Measurements from ENCODE around the gene FOXP1. TPM values are rescaled to one million over a fixed set of nuclear protein-coding genes. Genes with fewer than 3 reads are reported as not detected.

Gene FOXP1
- total RNA-seq, 1 donor from 2014 or later, result 31.1 TPM

DNA sequence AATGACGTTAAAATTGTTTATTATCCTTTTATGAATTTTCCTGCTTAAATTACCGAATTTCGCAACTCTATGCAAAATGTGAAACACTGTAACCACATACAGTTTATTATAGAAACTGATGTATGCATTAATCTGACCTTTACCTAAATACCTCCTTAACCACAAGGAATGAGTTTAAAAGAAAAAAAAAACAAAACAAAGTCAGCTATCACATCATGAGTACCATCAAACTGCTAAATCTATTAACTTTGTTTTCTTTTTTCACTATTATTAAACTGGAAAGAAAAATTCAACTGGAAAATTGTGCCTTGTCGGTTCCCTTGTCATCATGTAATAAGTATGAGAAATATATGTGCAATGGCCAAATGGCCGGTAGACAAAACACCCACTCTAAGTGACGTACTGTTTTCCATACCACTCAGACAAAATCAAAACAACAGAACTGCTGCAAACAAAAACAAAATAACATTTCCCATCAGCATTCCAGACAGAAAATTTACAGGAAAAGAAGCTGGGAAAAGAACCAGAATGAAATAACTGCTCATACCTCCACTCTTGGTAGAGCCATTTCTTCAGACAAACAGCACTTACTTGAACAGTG lies 415.3 kb downstream of the FOXP1 start:
- no peaks in the 10 kb centered on the region for H3K27me3 Mint-ChIP-seq (ENCODE audit: unreplicated experiment)
- TF ChIP-seq, protein P1, sequence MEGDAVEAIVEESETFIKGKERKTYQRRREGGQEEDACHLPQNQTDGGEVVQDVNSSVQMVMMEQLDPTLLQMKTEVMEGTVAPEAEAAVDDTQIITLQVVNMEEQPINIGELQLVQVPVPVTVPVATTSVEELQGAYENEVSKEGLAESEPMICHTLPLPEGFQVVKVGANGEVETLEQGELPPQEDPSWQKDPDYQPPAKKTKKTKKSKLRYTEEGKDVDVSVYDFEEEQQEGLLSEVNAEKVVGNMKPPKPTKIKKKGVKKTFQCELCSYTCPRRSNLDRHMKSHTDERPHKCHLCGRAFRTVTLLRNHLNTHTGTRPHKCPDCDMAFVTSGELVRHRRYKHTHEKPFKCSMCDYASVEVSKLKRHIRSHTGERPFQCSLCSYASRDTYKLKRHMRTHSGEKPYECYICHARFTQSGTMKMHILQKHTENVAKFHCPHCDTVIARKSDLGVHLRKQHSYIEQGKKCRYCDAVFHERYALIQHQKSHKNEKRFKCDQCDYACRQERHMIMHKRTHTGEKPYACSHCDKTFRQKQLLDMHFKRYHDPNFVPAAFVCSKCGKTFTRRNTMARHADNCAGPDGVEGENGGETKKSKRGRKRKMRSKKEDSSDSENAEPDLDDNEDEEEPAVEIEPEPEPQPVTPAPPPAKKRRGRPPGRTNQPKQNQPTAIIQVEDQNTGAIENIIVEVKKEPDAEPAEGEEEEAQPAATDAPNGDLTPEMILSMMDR (IDR thresholded peaks at IDR 0.05; ENCODE audit: partially characterized antibody, unreplicated experiment), result no peak
- no peaks in the 10 kb centered on the region for H3K9me3 Mint-ChIP-seq (ENCODE audit: unreplicated experiment)
- H3K4me3 Mint-ChIP-seq (ENCODE audit: unreplicated experiment), result no peak overlapping the region
- DNase-seq, result no peak
- no peaks in the 10 kb centered on the region for H3K36me3 Mint-ChIP-seq (ENCODE audit: unreplicated experiment)
- no peak overlapping the region for H3K27ac Mint-ChIP-seq (ENCODE audit: unreplicated experiment)
- peaks cover 32% of the 10 kb centered on the region for H3K4me1 Mint-ChIP-seq (ENCODE audit: low read depth, unreplicated experiment)

DNA sequence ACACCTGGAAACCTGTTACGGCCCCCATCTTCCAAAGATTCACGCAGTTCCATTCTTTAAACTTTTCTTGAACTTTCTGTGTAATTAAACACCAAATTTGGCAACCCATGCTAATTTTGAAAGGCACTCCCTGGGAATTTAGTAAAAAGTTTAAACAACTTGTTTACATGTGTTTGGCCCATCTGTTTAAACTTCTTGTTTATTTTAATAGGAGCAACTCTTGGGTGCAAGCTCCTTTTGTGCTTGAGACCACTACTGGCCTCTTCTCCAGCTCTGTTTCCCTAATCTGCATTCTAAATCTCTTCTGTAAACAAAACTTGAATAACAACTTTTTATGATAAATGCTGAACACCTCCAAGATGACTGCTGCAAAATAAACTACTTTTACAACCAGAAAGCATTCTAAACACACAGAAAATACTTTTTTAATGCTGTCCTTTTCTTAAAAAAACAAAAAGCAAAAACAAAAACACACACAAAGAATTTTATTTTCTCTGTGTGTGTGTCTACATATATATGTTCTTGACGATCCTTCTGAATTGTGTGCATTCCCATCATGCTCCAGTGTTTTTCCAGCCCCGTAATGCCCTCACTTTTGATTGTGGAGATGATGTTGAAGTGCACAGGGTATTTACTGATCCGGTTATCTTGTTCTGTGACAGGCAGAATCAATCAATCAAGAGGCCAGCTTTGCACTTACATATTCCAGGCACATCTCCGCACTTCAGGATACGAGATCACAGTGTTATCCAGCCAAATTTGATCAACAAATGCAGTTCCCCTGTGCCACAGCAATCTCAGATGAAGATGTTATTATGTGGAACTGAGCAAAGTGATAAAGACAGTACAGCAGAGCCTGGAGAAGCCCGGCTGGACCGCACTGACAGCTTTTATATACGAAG lies 416.9 kb downstream of the FOXP1 start:
- H3K9me3 Mint-ChIP-seq (ENCODE audit: unreplicated experiment), result no peaks in the 10 kb centered on the region
- no peak overlapping the region for H3K4me3 Mint-ChIP-seq (ENCODE audit: unreplicated experiment)
- DNase-seq, result no peak
- TF ChIP-seq, protein P1 (IDR thresholded peaks at IDR 0.05; ENCODE audit: partially characterized antibody, unreplicated experiment), result no peak
- no peak overlapping the region for H3K27ac Mint-ChIP-seq (ENCODE audit: unreplicated experiment)
- peaks cover 30% of the 10 kb centered on the region for H3K4me1 Mint-ChIP-seq (ENCODE audit: low read depth, unreplicated experiment)
- H3K27me3 Mint-ChIP-seq (ENCODE audit: unreplicated experiment), result no peaks in the 10 kb centered on the region
- no peaks in the 10 kb centered on the region for H3K36me3 Mint-ChIP-seq (ENCODE audit: unreplicated experiment)

DNA sequence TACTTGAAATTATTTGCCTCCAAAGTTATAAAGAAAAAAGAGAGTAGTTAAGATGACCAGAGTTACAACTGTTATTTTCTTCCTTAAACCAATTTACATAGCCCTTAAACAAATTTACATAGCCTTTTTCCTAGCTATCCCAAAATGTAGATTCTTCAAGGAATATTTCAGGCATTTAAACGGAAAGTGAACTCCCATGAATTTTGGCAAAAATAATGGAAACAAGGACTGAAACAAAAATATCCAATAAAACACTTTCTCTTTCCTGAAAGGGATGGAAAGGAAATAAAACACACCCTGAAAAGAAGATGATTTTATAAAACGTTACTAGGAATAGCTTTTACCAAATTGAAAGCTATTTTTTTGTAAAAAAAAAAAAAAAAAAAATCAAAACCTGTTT lies 418.6 kb downstream of the FOXP1 start:
- DNase-seq, result no peak
- Mint-ChIP-seq H3K4me3 (ENCODE audit: unreplicated experiment) (no peak overlapping the region), H3K36me3 (ENCODE audit: unreplicated experiment) (no peaks in the 10 kb centered on the region), H3K4me1 (ENCODE audit: low read depth, unreplicated experiment) (peaks cover 16% of the 10 kb centered on the region), H3K27me3 (ENCODE audit: unreplicated experiment) (no peaks in the 10 kb centered on the region), H3K27ac (ENCODE audit: unreplicated experiment) (no peak overlapping the region), H3K9me3 (ENCODE audit: unreplicated experiment) (no peaks in the 10 kb centered on the region)
- TF ChIP-seq, protein P1 (IDR thresholded peaks at IDR 0.05; ENCODE audit: partially characterized antibody, unreplicated experiment), result no peak

DNA sequence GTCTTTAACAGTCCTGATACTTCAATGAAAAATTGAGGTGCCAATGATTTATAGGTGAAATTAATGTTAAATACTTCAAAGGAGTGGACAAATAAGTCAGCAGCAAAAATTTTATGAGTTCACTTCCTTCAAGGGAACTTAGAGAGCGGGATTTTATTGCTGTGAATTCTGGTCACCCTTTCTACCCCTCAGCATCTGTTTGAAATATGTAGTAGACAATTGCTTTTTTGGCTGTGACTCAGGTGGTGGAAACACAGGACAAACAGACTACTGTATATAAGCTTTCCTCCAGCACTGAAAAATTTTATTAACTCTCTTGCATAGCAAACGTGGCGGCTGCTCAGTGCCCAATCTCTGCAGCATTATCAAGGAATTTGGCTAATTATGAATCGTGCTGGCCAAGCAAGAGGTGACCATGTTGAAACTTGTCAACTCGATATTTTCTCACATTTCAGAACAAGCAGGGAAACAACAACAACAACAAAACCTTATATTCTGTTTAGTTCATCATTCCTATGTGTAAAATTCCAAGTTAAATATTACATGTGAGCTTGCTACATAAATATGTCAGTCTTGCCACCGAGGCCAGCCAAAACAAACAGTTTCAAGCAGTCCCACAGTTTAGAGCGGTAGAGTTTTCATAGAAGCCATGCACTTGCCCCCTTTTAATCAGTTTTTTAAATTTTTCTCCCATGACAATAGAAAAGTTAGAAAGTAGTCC lies 420.2 kb downstream of the FOXP1 start:
- Mint-ChIP-seq H3K4me1 (ENCODE audit: low read depth, unreplicated experiment) (peaks cover 5% of the 10 kb centered on the region), H3K36me3 (ENCODE audit: unreplicated experiment) (no peaks in the 10 kb centered on the region), H3K4me3 (ENCODE audit: unreplicated experiment) (no peak overlapping the region), H3K9me3 (ENCODE audit: unreplicated experiment) (no peaks in the 10 kb centered on the region), H3K27me3 (ENCODE audit: unreplicated experiment) (no peaks in the 10 kb centered on the region), H3K27ac (ENCODE audit: unreplicated experiment) (no peak overlapping the region)
- TF ChIP-seq, protein P1 (IDR thresholded peaks at IDR 0.05; ENCODE audit: partially characterized antibody, unreplicated experiment), result no peak
- no peak for DNase-seq

Data from glutamatergic neuron (in vitro differentiated cells).